NCI-H1092 treated with DMSO at 0.1 percent for 48 hours (cell line): ENCODE results near the gene GLRA2.
A peak's percentile ranks its signal among the peaks of the same experiment; 100 is the strongest.

Experiments used
- DNase-seq: peaks from one replicate; lab custom pipeline; 2025; lab: John Stamatoyannopoulos, UW

Gene GLRA2

GRCh38 chrX:14529290-14529989 lies at the start of gene GLRA2:
TSS of gene GLRA2 (plus strand) at chrX:14529536. CDS start at chrX:14530058, 522 bp downstream.
- DNase-seq = peak; percentile 35

DNA sequence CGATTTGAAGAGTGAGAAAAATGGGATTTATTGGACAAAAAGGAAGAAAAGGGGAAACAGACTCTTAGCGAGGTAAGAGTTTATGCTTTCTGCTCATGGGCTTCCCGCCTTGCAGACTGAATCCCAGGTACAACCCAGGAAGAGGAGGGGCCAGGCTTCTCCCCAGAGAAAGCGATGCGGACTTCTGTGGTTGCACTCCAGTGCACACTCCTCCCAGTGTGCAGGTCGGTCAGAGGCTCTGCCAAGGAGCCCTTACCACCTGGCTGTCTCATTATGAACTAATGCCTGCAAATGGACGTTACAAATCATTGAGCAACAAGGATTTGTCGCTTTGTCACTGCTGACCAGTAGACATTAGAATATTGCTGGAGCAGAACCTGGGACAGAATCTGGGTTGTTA lies 39.9 kb upstream of the GLRA2 start:
- DNase-seq = no peak

DNA sequence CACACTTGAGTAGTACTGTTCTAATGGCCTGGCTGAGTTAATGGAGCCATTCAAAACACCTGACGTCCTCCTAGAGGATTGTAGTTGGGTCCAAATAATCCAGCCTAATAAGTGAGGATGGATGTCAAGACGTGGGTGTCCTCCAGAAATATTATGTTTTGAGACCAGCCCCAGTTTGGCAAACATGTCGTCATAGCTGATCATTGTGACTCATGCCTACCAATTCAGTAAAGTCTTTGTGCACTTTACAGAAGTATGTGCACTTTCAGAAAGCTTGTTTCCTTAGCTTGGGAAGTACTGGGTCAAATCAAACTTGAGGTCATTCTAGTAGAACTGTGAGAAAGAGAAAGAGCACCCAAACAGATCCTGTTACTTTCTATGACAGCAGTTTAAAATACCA lies 37.6 kb upstream of the GLRA2 start:
- no peak for DNase-seq

DNA sequence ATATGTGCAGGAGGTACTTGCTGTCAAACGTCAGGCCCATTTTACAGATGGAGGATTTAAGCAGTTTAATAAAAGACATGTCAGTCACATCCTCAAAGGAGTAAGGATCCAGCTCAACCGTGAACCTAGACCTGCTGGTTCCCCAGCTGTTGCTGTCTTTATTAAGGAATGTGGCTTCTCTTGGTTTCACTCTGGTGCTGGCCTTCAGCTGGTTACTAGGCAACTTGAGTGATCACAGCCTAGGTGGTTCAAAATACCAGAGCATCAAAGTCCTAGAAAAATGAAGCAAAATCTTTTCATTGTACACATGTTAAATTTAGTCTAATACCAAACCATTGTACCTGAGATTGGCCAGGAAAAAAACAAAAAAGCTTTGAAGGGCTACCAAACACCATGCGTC lies 32.7 kb upstream of the GLRA2 start:
- no peak for DNase-seq

- no peak for DNase-seq
These were observed 32.1 kb upstream of the GLRA2 start for GRCh38 chrX:14497184-14497666.

DNA sequence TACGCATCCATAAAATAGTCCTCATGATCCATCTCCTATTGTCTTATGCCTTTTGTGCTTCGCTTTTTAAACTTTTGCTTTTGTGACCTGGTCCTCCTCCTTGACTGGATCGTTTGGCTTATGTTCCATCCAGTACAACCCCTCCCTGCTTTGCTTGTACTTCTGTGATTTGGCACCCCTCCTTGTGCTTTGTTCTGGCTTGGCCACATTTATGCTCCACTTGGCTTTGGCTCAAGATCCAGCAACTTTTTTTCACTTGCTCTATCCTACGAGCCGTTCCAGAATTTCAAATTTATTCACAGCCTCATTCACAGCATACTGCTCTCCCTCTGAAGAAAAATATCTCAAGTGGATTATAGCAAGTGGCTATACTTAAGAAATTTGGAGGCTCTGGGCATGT lies 28.0 kb upstream of the GLRA2 start:
- DNase-seq = no peak

DNA sequence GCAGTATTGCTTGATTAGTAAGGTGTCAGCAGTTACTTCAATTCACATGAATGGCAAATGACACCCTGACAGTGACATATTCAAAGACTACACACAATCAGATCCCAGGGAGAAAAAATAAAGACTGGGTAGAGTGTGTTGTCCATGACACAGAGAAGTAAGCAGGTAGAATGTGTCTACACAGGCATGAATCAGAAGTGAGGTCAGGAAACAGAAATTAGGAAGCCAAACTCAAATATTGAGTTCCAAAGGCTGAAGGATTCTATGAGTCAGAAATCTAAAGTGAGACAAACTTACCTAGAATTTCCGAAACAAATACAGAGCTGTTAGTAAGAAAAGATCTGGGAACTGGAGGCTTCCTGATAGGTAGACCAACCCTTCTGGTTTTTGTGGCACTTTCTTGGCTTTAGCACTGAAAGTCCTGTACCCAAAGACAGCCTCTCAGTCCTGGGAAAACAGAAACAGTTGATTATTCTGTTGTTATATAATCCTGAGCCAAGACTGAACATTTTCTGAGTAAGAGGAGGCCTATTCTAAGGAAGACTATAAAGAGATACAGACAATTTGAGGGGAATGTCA lies 24.3 kb upstream of the GLRA2 start:
- no peak for DNase-seq

GRCh38 chrX:14505648-14506047 lies 23.7 kb upstream of the GLRA2 start:
- DNase-seq = no peak

DNA sequence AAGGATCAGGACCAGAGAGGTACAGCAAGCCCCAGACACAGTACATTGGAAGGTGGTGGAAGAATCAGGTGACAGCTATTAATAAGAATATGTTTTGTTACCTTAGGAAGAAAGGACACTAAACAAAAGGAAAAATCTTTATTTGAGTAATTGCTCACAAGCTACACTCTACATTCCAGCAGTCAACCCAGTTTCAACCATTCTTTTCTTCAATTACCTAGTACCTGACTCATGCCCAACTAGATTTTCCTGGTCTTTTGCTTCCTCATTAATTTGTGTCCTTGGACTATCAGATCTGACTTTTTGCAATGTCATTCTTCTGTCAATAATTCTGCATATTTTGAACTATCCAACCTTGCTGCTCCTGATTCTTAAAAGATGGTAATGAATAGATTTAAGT lies 22.5 kb upstream of the GLRA2 start:
- DNase-seq = no peak

DNA sequence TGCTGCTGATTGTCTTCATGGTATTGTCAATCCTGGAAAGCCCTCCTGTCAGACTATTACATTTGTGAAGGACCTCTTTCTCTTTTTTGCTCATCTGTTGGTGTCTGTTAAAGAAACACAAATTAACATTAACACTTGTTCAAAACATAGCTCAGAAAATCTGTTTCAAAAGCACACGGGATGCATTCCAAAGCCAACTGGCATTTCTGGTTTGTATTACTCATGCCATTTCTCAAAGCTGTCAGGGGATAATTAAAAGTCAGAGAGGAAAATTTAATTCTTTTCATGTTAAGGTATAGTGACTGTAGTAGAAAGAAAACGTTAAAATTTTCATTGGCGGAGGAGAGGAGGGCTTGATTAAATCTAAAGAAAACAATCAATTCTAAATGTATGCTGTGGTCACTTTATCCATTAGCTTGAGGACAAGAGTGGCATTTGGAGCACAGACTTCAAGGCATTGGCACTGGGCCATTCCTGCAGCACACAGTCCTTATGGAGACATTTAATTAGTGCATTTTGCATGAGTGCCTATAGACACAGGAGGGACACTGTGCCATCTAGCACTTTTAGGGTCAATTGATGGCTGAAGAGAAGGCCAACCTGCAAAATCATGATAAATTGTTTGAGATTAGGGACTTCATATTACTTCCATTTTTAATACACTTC lies 21.2 kb upstream of the GLRA2 start:
- no peak for DNase-seq

- DNase-seq = no peak
These were observed 19.8 kb upstream of the GLRA2 start for GRCh38 chrX:14509325-14510057.

- peak; percentile 78 for DNase-seq
These were observed 577 bp upstream of the GLRA2 start for GRCh38 chrX:14528629-14529289.

GRCh38 chrX:14533867-14534266 lies 4.5 kb downstream of the GLRA2 start:
- no peak for DNase-seq

GRCh38 chrX:14546190-14546589 lies 16.9 kb downstream of the GLRA2 start:
- no peak for DNase-seq

- peak; percentile 38 for DNase-seq
These were observed 24.9 kb downstream of the GLRA2 start for GRCh38 chrX:14554131-14554715.

DNA sequence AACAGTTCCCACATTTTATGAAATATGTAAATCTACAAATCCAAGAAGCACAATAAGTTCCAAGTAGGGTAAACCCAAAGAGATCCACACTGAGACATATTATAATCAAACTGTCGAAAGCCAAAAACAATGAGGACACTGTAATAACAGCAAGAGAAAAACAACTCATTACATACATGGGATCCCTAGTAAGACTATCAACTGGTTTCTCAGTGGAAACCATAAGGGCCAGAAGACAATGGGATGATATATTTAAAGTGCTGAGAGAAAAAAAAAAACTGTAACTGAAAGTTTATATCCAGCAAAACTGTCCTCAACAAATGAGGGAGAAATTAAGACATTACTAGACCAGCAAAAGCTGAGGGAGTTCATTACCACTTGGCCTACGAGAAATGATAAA lies 34.7 kb downstream of the GLRA2 start:
- DNase-seq = no peak

- no peak for DNase-seq
These were observed 43.8 kb downstream of the GLRA2 start for GRCh38 chrX:14573161-14573560.

- DNase-seq = no peak
These were observed 51.7 kb downstream of the GLRA2 start for GRCh38 chrX:14581081-14581480.

- DNase-seq = no peak
These were observed 55.2 kb downstream of the GLRA2 start for GRCh38 chrX:14584548-14584947.

DNA sequence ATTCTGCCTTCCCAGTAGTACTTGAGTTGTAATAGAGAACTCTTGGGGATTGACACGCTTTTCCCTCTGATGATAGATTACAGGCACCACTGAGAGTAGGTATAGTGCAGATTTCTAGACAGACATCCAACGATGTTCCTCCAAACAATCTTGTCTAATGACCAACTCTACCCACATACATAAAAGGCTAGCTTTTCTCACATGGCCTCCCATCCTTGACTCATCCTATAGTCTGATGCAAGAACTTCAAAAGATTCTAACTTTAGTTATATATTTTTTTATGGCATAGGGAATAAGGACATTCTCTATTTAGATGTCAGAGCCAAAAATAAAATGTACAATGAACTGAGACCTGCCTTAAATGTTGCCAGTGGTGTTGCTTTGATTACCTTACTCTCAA lies 60.9 kb downstream of the GLRA2 start:
- DNase-seq = no peak

GRCh38 chrX:14590693-14591424 lies 61.5 kb downstream of the GLRA2 start:
- DNase-seq = no peak
